MCF 10A (cell line): ENCODE results near the gene CCDC57. TPM values are rescaled to one million over a fixed set of nuclear protein-coding genes. Genes with fewer than 3 reads are reported as not detected.

ENCODE experiments used
- BruUV-seq: library from RNA; stranded (reverse); fragments of 400-500 nt; replicated peaks from 2 replicates; lab custom pipeline; 2021; lab: Mats Ljungman, UMichigan
- CTCF ChIA-PET: fragments of 300-600 bp; sonication (Branson Sonifier 250); formaldehyde crosslinking; extraction: SDS; loops from one replicate; lab custom pipeline; 2021; ENCODE audit warnings: antibody characterized with exemption, inconsistent platforms; lab: Yijun Ruan, JAX
- POLR2A ChIA-PET: fragments of 300-600, 350-650 bp; sonication (Branson Sonifier 250); formaldehyde crosslinking; extraction: SDS; loops from one replicate; lab custom pipeline; 2020; ENCODE audit warnings: antibody characterized with exemption, inconsistent platforms; lab: Yijun Ruan, JAX
- DNase-seq: peaks from one replicate; pipeline ENCODE4 v3.0.0-alpha.2; 2018; ENCODE audit not compliant: unreplicated experiment
- H3K27ac Mint-ChIP-seq: one replicate; pipeline ENCODE4 v1.8.0; 2022; ENCODE audit warnings: mild to moderate bottlenecking, low read depth, mixed read lengths; ENCODE audit not compliant: unreplicated experiment
- H3K27me3 Mint-ChIP-seq: one replicate; pipeline ENCODE4 v1.8.0; 2022; ENCODE audit warnings: mixed read lengths; ENCODE audit not compliant: insufficient read depth, unreplicated experiment
- H3K36me3 Mint-ChIP-seq: one replicate; pipeline ENCODE4 v1.8.0; 2022; ENCODE audit warnings: mild to moderate bottlenecking, moderate library complexity, mixed read lengths; ENCODE audit not compliant: insufficient read depth, unreplicated experiment
- H3K4me1 Mint-ChIP-seq: one replicate; pipeline ENCODE4 v1.8.0; 2022; ENCODE audit warnings: mixed read lengths; ENCODE audit not compliant: insufficient read depth, unreplicated experiment
- H3K4me3 Mint-ChIP-seq: one replicate; pipeline ENCODE4 v1.8.0; 2022; ENCODE audit warnings: mild to moderate bottlenecking, moderate library complexity, mixed read lengths; ENCODE audit not compliant: unreplicated experiment
- H3K9me3 Mint-ChIP-seq: one replicate; pipeline ENCODE4 v1.8.0; 2022; ENCODE audit warnings: mixed read lengths; ENCODE audit not compliant: unreplicated experiment
- intact Hi-C: fragments of 100-400 bp; cut with micrococcal nuclease; formaldehyde crosslinking; loops from 2 replicates; pipeline ENCODE4 v1.14.1; 2022
- total RNA-seq: library from RNA; stranded (reverse); gene quantifications from 2 replicates; pipeline ENCODE4 v1.2.3, GENCODE V29; 2022
- TF ChIP-seq, protein P1 (sequence below): fragments of 200-600 bp; IDR thresholded peaks from one replicate; pipeline ENCODE4 v1.8.0; 2022; ENCODE audit warnings: antibody characterized with exemption, mild to moderate bottlenecking; ENCODE audit not compliant: unreplicated experiment

Gene CCDC57
- total RNA-seq, 1 experiment from 2014 or later: 86.8 TPM

DNA sequence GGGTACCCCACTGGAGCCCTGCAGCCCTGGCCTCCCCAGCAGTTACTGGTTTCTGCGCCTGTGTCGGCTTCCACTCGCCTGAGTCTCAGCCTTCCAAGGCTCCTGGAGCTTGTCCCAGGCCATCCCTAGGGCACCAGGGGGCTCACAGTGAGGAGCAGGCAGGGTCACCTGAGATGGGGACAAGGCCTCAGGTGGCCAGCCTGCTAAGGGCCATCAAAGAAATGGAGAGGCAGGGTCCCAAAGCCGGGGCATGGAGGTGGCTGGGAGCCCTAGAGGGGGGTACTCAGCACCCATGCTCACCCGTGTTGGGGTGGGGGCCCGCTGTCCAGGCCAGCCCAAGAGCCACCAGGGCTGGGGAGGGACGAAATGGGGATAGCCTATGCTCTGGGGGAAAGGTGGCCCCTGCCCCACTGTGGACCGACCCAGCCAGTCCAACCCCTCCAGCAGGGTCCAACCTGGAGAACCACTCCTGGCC, 115.9 kb downstream of the CCDC57 start:
- no peaks in the 10 kb centered on the region for H3K4me1 Mint-ChIP-seq
- DNase-seq: no peak
- H3K9me3 Mint-ChIP-seq: no peaks in the 10 kb centered on the region
- no TSS peak for BruUV-seq
- intact Hi-C loops: loop anchor here (10.0 kb wide), 1 partner anchor 62 kb away; the partner anchor contains the start of genes DCXR and RAC3
- peaks cover 58% of the 10 kb centered on the region for H3K36me3 Mint-ChIP-seq
- TF ChIP-seq, protein P1, sequence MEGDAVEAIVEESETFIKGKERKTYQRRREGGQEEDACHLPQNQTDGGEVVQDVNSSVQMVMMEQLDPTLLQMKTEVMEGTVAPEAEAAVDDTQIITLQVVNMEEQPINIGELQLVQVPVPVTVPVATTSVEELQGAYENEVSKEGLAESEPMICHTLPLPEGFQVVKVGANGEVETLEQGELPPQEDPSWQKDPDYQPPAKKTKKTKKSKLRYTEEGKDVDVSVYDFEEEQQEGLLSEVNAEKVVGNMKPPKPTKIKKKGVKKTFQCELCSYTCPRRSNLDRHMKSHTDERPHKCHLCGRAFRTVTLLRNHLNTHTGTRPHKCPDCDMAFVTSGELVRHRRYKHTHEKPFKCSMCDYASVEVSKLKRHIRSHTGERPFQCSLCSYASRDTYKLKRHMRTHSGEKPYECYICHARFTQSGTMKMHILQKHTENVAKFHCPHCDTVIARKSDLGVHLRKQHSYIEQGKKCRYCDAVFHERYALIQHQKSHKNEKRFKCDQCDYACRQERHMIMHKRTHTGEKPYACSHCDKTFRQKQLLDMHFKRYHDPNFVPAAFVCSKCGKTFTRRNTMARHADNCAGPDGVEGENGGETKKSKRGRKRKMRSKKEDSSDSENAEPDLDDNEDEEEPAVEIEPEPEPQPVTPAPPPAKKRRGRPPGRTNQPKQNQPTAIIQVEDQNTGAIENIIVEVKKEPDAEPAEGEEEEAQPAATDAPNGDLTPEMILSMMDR: no peak
- peak overlapping the region; percentile 75 for H3K4me3 Mint-ChIP-seq
- no peak overlapping the region for H3K27ac Mint-ChIP-seq
- POLR2A ChIA-PET: interaction anchor here (0.6 to 3.2 kb wide), 10 partner anchors 10 to 201 kb away, joined by 3 to 39 read pairs (median 6); partner anchors contain the start of genes DCXR, DUS1L and RAC3
- H3K27me3 Mint-ChIP-seq: no peaks in the 10 kb centered on the region
- CTCF ChIA-PET: interaction anchor here (0.7 to 1.3 kb wide), 5 partner anchors 31 to 61 kb away, joined by 3 to 4 read pairs (median 3); no protein-coding TSS in a partner anchor

GRCh38 chr17:82095777-82096708, 116.6 kb downstream of the CCDC57 start:
- ChIA-PET CTCF (interaction anchor here (0.7 to 1.3 kb wide), 8 partner anchors 30 to 142 kb away, joined by 3 to 4 read pairs (median 3); no protein-coding TSS in a partner anchor), POLR2A (interaction anchor here (0.6 to 3.2 kb wide), 15 partner anchors 9 to 202 kb away, joined by 3 to 15 read pairs (median 5); partner anchors contain the start of genes DCXR, DUS1L and RAC3)
- no peaks in the 10 kb centered on the region for H3K4me1 Mint-ChIP-seq
- BruUV-seq: no TSS peak
- no peaks in the 10 kb centered on the region for H3K27me3 Mint-ChIP-seq
- intact Hi-C loops: loop anchor here (10.0 kb wide), 1 partner anchor 61 kb away; the partner anchor contains the start of genes DCXR and RAC3
- no peak for DNase-seq
- no peak overlapping the region for H3K27ac Mint-ChIP-seq
- no peaks in the 10 kb centered on the region for H3K9me3 Mint-ChIP-seq
- peak overlapping the region; percentile 75 for H3K4me3 Mint-ChIP-seq
- TF ChIP-seq, protein P1: no peak
- peaks cover 65% of the 10 kb centered on the region for H3K36me3 Mint-ChIP-seq

- DNase-seq: no peak
- Mint-ChIP-seq H3K4me3 (peak overlapping the region; percentile 75), H3K27ac (no peak overlapping the region), H3K36me3 (peaks cover 70% of the 10 kb centered on the region), H3K9me3 (no peaks in the 10 kb centered on the region), H3K27me3 (no peaks in the 10 kb centered on the region), H3K4me1 (no peaks in the 10 kb centered on the region)
- ChIA-PET POLR2A (interaction anchor here (0.6 to 3.2 kb wide), 12 partner anchors 8 to 743 kb away, joined by 3 to 15 read pairs (median 5); partner anchors contain the start of genes DCXR and DUS1L), CTCF (interaction anchor here (0.7 to 1.3 kb wide), 5 partner anchors 29 to 141 kb away, joined by 3 read pairs; no protein-coding TSS in a partner anchor)
- BruUV-seq: no TSS peak
- intact Hi-C loops: loop anchor here (10.0 kb wide), 1 partner anchor 60 kb away; the partner anchor contains the start of genes DCXR and RAC3
- TF ChIP-seq, protein P1: no peak
Measured at GRCh38 chr17:82094931-82095776, 117.5 kb downstream of the CCDC57 start.
